VCaP (cell line): ENCODE data around the gene ZFYVE28.
"Not testable (repeated sequence)": the region's sequence is repeated elsewhere in the genome, so short reads cannot be mapped to it uniquely, and the experiment has no call there.

Experiments
- H3K27ac ChIP-seq: fragments of 450-650 bp; 2 replicates; pipeline ENCODE4 v1.5.1; 2017
- TF ChIP-seq, protein P1 (sequence below): fragments of 450-650 bp; conservative IDR thresholded peaks from 2 replicates; pipeline ENCODE4 v1.5.1; 2017; ENCODE audit warnings: mild to moderate bottlenecking, moderate library complexity

The ZFYVE28 gene

DNA sequence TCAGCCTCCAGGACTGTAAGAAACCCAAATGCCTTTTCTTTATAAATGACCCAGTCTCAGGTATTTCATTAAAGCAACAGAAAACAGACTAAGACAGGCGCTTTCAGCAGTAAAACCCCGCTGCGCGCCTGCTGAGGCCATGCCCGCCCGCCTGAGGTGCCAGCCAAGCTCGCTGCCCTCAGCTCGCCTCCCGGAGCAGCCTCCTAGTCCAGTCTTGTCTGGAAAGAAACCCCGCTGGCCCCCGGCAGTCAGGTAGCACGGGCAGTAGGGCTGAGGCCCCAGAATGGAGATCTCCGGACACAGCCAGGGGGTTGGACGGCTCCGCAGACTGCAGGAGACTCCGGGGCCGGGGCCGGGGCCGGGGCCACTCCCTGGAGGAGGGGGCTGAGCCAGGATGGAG lies 31.7 kb downstream of the ZFYVE28 start:
- TF ChIP-seq, protein P1, sequence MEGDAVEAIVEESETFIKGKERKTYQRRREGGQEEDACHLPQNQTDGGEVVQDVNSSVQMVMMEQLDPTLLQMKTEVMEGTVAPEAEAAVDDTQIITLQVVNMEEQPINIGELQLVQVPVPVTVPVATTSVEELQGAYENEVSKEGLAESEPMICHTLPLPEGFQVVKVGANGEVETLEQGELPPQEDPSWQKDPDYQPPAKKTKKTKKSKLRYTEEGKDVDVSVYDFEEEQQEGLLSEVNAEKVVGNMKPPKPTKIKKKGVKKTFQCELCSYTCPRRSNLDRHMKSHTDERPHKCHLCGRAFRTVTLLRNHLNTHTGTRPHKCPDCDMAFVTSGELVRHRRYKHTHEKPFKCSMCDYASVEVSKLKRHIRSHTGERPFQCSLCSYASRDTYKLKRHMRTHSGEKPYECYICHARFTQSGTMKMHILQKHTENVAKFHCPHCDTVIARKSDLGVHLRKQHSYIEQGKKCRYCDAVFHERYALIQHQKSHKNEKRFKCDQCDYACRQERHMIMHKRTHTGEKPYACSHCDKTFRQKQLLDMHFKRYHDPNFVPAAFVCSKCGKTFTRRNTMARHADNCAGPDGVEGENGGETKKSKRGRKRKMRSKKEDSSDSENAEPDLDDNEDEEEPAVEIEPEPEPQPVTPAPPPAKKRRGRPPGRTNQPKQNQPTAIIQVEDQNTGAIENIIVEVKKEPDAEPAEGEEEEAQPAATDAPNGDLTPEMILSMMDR: no peak

DNA sequence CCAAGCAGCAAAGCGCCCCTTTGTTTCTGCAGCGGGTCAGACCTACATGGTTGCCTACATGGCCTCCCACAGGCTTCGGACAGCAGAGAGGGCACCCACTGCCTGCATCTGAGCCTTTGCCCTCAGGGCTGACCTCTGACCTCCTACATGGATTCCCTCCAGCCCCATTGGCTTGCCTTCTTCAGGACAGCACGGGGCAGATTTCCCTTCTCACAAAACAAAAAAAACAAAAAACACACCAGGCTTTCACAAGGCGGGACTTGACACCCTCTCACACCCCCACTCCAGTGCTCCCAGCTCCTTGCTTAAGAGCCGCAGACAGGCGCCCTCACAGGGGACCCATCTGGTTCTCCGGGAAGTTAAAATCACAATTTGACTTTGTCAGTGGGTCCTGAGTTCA lies 32.9 kb downstream of the ZFYVE28 start:
- no peak overlapping the region for H3K27ac ChIP-seq
- TF ChIP-seq, protein P1: no peak

More for the DNA sequence above, 31.7 kb downstream of the ZFYVE28 start:
- no peak overlapping the region for H3K27ac ChIP-seq

DNA sequence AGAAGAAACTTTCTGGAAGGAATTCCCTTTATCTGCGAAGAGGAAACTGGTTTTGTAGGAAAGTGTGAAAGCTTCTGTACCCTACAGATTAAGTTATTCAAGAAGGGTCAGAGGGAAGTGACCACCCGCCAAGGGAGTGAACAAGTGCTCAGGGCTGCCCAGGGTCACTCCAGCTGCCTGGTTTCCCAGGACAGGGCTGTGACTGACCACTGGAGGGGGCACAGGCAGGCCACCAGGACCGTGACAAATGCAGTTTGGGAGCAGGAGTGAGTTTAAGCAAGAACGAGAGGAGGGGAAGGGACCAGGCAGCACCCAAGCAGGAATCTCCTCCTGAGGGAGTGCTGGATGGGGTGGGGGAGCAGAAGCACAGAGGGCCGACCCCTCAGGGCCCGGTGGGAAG lies 34.2 kb downstream of the ZFYVE28 start:
- no peak overlapping the region for H3K27ac ChIP-seq
- TF ChIP-seq, protein P1: no peak

DNA sequence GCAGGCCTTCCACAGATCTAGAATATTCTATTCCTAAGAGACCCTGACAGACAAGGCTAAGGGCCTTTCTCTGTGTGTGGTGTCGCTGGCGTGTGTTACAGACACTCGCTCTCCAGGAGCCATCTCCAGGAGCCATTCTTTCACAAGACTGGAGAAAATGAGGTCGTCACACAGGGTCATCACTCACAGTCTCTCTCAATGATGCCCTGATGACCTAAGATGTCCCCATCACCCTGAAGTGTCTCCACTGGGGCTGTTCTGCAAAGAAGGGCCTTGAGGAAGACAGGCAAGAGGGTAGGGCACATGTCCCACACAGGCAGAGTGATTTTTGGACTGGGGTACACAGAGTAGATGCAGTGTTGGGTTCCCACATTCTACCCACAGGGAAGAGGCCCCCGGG lies 34.7 kb downstream of the ZFYVE28 start:
- H3K27ac ChIP-seq: no peak overlapping the region
- TF ChIP-seq, protein P1: no peak

DNA sequence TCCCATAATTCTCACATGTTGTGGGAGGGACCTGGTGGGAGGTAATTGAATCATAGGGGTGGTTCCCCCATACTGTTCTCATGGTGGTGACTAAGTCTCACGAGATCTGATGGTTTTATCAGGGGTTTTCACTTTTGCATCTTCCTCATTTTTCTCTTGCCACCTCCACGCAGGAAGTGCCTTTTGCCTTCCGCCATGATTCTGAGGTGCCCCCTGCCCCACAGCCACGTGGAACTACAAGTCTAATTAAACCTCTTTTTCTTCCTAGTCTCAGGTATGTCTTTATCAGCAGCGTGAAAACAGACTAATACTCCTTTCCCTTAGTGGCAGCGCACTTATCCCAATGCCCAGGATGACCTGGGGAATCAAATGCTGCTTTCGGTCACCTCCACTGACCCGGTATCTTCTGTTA lies 35.2 kb downstream of the ZFYVE28 start:
- not testable (repeated sequence) for H3K27ac ChIP-seq

DNA sequence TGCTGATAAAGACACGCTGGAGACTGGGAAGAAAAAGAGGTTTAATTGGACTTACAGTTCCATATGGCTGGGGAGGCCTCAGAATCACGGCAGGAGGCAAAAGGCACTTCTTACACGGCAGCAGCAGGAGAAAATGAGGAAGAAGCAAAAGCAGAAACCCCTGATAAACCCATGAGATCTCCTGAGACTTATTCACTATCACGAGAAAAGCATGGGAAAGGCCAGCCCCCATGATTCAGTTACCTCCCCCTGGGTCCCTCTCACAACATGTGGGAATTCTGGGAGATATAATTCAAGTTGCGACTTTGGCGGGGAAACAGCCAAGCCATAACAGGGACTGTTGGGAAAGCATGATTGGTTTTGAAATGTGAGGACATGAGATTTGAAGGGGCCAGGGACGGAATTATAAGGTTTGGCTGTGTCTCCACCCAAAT lies 35.7 kb downstream of the ZFYVE28 start:
- not testable (repeated sequence) for H3K27ac ChIP-seq

DNA sequence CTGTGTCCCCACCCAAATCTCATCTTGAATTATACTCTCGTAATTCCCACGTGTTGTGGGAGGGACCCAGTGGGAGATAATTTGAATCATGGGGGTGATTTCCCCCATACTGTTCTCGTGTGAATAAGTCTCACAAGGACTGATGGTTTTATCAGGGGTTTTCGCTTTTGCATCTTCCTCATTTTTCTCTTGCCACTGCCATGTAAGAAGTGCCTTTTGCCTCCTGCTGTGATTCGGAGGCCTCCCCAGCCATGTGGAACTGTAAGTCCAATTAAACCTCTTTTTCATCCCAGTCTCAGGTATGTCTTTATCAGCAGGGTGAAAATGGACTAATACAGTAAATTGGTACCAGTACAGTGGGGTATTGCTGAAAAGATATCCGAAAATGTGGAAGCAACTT lies 37.9 kb downstream of the ZFYVE28 start:
- not testable (repeated sequence) for H3K27ac ChIP-seq

DNA sequence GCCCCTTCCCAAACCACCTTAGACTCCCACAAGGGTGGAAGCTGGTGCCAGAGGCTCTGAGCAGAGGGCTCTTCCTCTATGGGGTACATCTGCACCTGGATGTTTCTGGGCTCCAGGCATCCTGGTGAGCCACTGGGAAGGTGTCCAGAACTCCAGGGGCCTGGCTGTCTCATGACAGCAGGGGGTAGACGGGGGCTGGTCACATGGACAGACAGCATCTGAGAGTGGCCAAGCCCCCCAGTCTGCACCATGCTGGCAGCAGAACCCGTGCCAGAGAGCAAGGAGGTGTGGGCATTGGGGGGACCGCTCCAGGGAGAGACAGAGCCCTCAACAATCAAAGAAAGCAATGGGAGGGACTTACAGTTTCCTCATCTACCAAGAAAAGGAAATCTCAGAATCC lies 39.5 kb downstream of the ZFYVE28 start:
- no peak overlapping the region for H3K27ac ChIP-seq
- TF ChIP-seq, protein P1: no peak

DNA sequence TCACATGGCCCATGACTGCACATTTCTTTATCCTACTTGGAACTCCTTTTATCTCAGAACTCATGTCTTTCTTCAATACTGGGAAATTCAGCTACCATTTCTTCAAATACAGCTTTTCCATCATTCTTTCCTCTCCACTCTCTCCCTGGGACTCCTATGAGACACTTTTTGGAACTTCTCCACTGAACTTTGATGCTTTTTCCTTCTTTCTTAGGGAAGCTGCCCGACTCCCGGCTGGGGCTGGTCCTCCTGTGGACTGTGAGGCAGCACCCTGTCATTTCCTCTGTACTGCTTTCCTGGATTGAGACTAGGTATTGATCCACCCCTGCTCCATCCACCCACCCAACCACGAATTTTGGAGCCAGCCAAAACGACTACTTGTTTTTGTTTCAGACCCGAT lies 40.0 kb downstream of the ZFYVE28 start:
- TF ChIP-seq, protein P1: no peak
- no peak overlapping the region for H3K27ac ChIP-seq
